ENCODE results near the gene SPSB3. TPM values are rescaled to one million over a fixed set of nuclear protein-coding genes. Genes with fewer than 3 reads are reported as not detected.

Gene SPSB3
- polyA plus RNA-seq, 1 experiment, result 36.5 TPM

- POLR2A ChIA-PET, result no interaction called here
- Histone ChIP-seq H3K4me3 (ENCODE audit: low read depth, low read length) (no peak overlapping the region), H3K27me3 (ENCODE audit: control insufficient read depth, insufficient read depth, low read length) (no peaks in the 10 kb centered on the region), H3K36me3 (ENCODE audit: control insufficient read depth, insufficient read depth, low read length) (peaks cover 31% of the 10 kb centered on the region)
- no peak for TF ChIP-seq CTCF (IDR thresholded peaks at IDR 0.05; ENCODE audit: insufficient read depth, low read depth, low read length)
- CTCF ChIA-PET, result no interaction called here
- no peak for DNase-seq (ENCODE audit: low read depth)
These were observed 2.4 kb downstream of the SPSB3 start for GRCh38 chr16:1779741-1780676.

GRCh38 chr16:1779234-1779701 is 3.1 kb downstream of the SPSB3 start:
- H3K27me3 ChIP-seq (ENCODE audit: control insufficient read depth, insufficient read depth, low read length), result no peaks in the 10 kb centered on the region
- H3K36me3 ChIP-seq (ENCODE audit: control insufficient read depth, insufficient read depth, low read length), result peaks cover 30% of the 10 kb centered on the region
- DNase-seq (ENCODE audit: low read depth), result no peak
- CTCF ChIA-PET, result no interaction called here
- TF ChIP-seq CTCF (IDR thresholded peaks at IDR 0.05; ENCODE audit: insufficient read depth, low read depth, low read length), result no peak
- POLR2A ChIA-PET, result no interaction called here
- no peak overlapping the region for H3K4me3 ChIP-seq (ENCODE audit: low read depth, low read length)

GRCh38 chr16:1778200-1779179 is 3.9 kb downstream of the SPSB3 start:
- Histone ChIP-seq H3K27me3 (ENCODE audit: control insufficient read depth, insufficient read depth, low read length) (no peaks in the 10 kb centered on the region), H3K4me3 (ENCODE audit: low read depth, low read length) (no peak overlapping the region), H3K36me3 (ENCODE audit: control insufficient read depth, insufficient read depth, low read length) (peaks cover 30% of the 10 kb centered on the region)
- DNase-seq (ENCODE audit: low read depth), result no peak
- ChIA-PET CTCF (no interaction called here), POLR2A (no interaction called here)
- no peak for TF ChIP-seq CTCF (IDR thresholded peaks at IDR 0.05; ENCODE audit: insufficient read depth, low read depth, low read length)

- H3K4me3 ChIP-seq (ENCODE audit: low read depth, low read length), result no peak overlapping the region
- H3K36me3 ChIP-seq (ENCODE audit: control insufficient read depth, insufficient read depth, low read length), result peaks cover 30% of the 10 kb centered on the region
- no peaks in the 10 kb centered on the region for H3K27me3 ChIP-seq (ENCODE audit: control insufficient read depth, insufficient read depth, low read length)
- ChIA-PET CTCF (no interaction called here), POLR2A (no interaction called here)
- no peak for DNase-seq (ENCODE audit: low read depth)
- TF ChIP-seq CTCF (IDR thresholded peaks at IDR 0.05; ENCODE audit: insufficient read depth, low read depth, low read length), result no peak
These were observed 4.8 kb downstream of the SPSB3 start for GRCh38 chr16:1777375-1778199.

Measured in BJ (cell line).